Stimulated activated memory B cell treated with anti-CD40 and anti-IgM and Interleukin-4, amounts not matched to agents 10 μg/mL and 1 μg/mL and 100 μg/mL, for 72 hours (primary cell): ENCODE measurements around the gene RPL26.
A peak's percentile ranks its signal among the peaks of the same experiment; 100 is the strongest.
"Not testable (repeated sequence)": the region's sequence is repeated elsewhere in the genome, so short reads cannot be mapped to it uniquely, and the experiment has no call there.

Experiments
- ATAC-seq: fragments of 150-1000 bp; cut with Tn5 transposase; 2 replicates; pipeline ENCODE4 v1.10.0; 2021
- H3K27ac Mint-ChIP-seq: one replicate; pipeline ENCODE4 v1.8.0; 2022; ENCODE audit warnings: mild to moderate bottlenecking, mixed read lengths
- H3K27me3 Mint-ChIP-seq: one replicate; pipeline ENCODE4 v1.8.0; 2022; ENCODE audit warnings: mixed read lengths
- H3K36me3 Mint-ChIP-seq: one replicate; pipeline ENCODE4 v1.8.0; 2022; ENCODE audit warnings: mixed read lengths
- H3K4me1 Mint-ChIP-seq: one replicate; pipeline ENCODE4 v1.8.0; 2022; ENCODE audit warnings: mixed read lengths
- H3K4me3 Mint-ChIP-seq: one replicate; pipeline ENCODE4 v1.8.0; 2022; ENCODE audit warnings: mild to moderate bottlenecking, moderate library complexity, mixed read lengths
- H3K9me3 Mint-ChIP-seq: one replicate; pipeline ENCODE4 v1.8.0; 2022; ENCODE audit warnings: mixed read lengths

Gene RPL26

GRCh38 chr17:8360751-8361150, 22.2 kb downstream of the RPL26 start:
- Mint-ChIP-seq H3K27me3 (no peaks in the 10 kb centered on the region), H3K27ac (no peak overlapping the region), H3K36me3 (peaks cover 7% of the 10 kb centered on the region), H3K4me1 (no peaks in the 10 kb centered on the region), H3K9me3 (no peaks in the 10 kb centered on the region), H3K4me3 (no peak overlapping the region)
- ATAC-seq = no peak

GRCh38 chr17:8360260-8360659, 22.7 kb downstream of the RPL26 start:
- Mint-ChIP-seq H3K36me3 (peaks cover 7% of the 10 kb centered on the region), H3K27me3 (no peaks in the 10 kb centered on the region), H3K9me3 (no peaks in the 10 kb centered on the region), H3K4me1 (no peaks in the 10 kb centered on the region), H3K27ac (no peak overlapping the region), H3K4me3 (no peak overlapping the region)
- ATAC-seq = no peak

GRCh38 chr17:8359769-8360168, 23.2 kb downstream of the RPL26 start:
- no peak overlapping the region for H3K27ac Mint-ChIP-seq
- H3K27me3 Mint-ChIP-seq = no peaks in the 10 kb centered on the region
- ATAC-seq = no peak
- no peaks in the 10 kb centered on the region for H3K9me3 Mint-ChIP-seq
- peaks cover 7% of the 10 kb centered on the region for H3K36me3 Mint-ChIP-seq
- H3K4me3 Mint-ChIP-seq = no peak overlapping the region
- H3K4me1 Mint-ChIP-seq = no peaks in the 10 kb centered on the region

GRCh38 chr17:8357910-8358309, 25.1 kb downstream of the RPL26 start:
- H3K27me3 Mint-ChIP-seq = peaks cover 9% of the 10 kb centered on the region
- H3K27ac Mint-ChIP-seq = no peak overlapping the region
- H3K36me3 Mint-ChIP-seq = peaks cover 7% of the 10 kb centered on the region
- ATAC-seq = no peak
- H3K9me3 Mint-ChIP-seq = no peaks in the 10 kb centered on the region
- no peaks in the 10 kb centered on the region for H3K4me1 Mint-ChIP-seq
- no peak overlapping the region for H3K4me3 Mint-ChIP-seq

- ATAC-seq = no peak
- Mint-ChIP-seq H3K4me3 (no peak overlapping the region), H3K36me3 (peaks cover 7% of the 10 kb centered on the region), H3K4me1 (no peaks in the 10 kb centered on the region), H3K27ac (no peak overlapping the region), H3K27me3 (peaks cover 22% of the 10 kb centered on the region), H3K9me3 (no peaks in the 10 kb centered on the region)
These were observed 28.8 kb downstream of the RPL26 start for GRCh38 chr17:8354236-8354635.

GRCh38 chr17:8353736-8354135, 29.3 kb downstream of the RPL26 start:
- Mint-ChIP-seq H3K9me3 (no peaks in the 10 kb centered on the region), H3K27me3 (peaks cover 22% of the 10 kb centered on the region), H3K4me3 (no peak overlapping the region), H3K36me3 (peaks cover 4% of the 10 kb centered on the region), H3K4me1 (no peaks in the 10 kb centered on the region), H3K27ac (no peak overlapping the region)
- ATAC-seq = no peak

- ATAC-seq = no peak
- H3K36me3 Mint-ChIP-seq = no peaks in the 10 kb centered on the region
- H3K4me3 Mint-ChIP-seq = no peak overlapping the region
- peaks cover 48% of the 10 kb centered on the region for H3K27me3 Mint-ChIP-seq
- H3K9me3 Mint-ChIP-seq = no peaks in the 10 kb centered on the region
- H3K27ac Mint-ChIP-seq = no peak overlapping the region
- H3K4me1 Mint-ChIP-seq = no peaks in the 10 kb centered on the region
These were observed 32.7 kb downstream of the RPL26 start for GRCh38 chr17:8350339-8350738.

GRCh38 chr17:8347001-8347400, 36.0 kb downstream of the RPL26 start:
- not testable (repeated sequence) for H3K27ac Mint-ChIP-seq, H3K4me3 Mint-ChIP-seq, H3K36me3 Mint-ChIP-seq, H3K9me3 Mint-ChIP-seq, ATAC-seq, H3K4me1 Mint-ChIP-seq
- peaks cover 43% of the 10 kb centered on the region for H3K27me3 Mint-ChIP-seq

GRCh38 chr17:8345951-8346665, 36.9 kb downstream of the RPL26 start:
- no peaks in the 10 kb centered on the region for H3K36me3 Mint-ChIP-seq
- no peak overlapping the region for H3K4me3 Mint-ChIP-seq
- no peaks in the 10 kb centered on the region for H3K9me3 Mint-ChIP-seq
- H3K27me3 Mint-ChIP-seq = peaks cover 43% of the 10 kb centered on the region
- H3K27ac Mint-ChIP-seq = no peak overlapping the region
- no peak for ATAC-seq
- no peaks in the 10 kb centered on the region for H3K4me1 Mint-ChIP-seq

GRCh38 chr17:8345052-8345690, 37.8 kb downstream of the RPL26 start:
- no peaks in the 10 kb centered on the region for H3K4me1 Mint-ChIP-seq
- H3K27ac Mint-ChIP-seq = no peak overlapping the region
- H3K9me3 Mint-ChIP-seq = no peaks in the 10 kb centered on the region
- no peak for ATAC-seq
- no peaks in the 10 kb centered on the region for H3K36me3 Mint-ChIP-seq
- no peak overlapping the region for H3K4me3 Mint-ChIP-seq
- peaks cover 38% of the 10 kb centered on the region for H3K27me3 Mint-ChIP-seq

- Mint-ChIP-seq H3K4me3 (no peak overlapping the region), H3K9me3 (no peaks in the 10 kb centered on the region), H3K36me3 (no peaks in the 10 kb centered on the region), H3K4me1 (peaks cover 13% of the 10 kb centered on the region), H3K27ac (no peak overlapping the region), H3K27me3 (peaks cover 15% of the 10 kb centered on the region)
- no peak for ATAC-seq
These were observed 41.5 kb downstream of the RPL26 start for GRCh38 chr17:8341456-8341855.

GRCh38 chr17:8339540-8339939, 43.5 kb downstream of the RPL26 start, which contains the start of gene ODF4:
Gene ODF4 (plus strand): TSS chr17:8339840. CDS start chr17:8340052, 212 bp downstream.
- H3K4me3 Mint-ChIP-seq = no peak within 1 kb of the TSS
- H3K36me3 Mint-ChIP-seq = no peaks in the 10 kb centered on the region
- no peak for ATAC-seq
- no peaks in the 10 kb centered on the region for H3K9me3 Mint-ChIP-seq
- no peak within 1 kb of the TSS for H3K27ac Mint-ChIP-seq
- peaks cover 13% of the 10 kb centered on the region for H3K4me1 Mint-ChIP-seq
- H3K27me3 Mint-ChIP-seq = no peaks in the 10 kb centered on the region

GRCh38 chr17:8338753-8339140, 44.2 kb downstream of the RPL26 start:
- no peak overlapping the region for H3K4me3 Mint-ChIP-seq
- ATAC-seq = no peak

GRCh38 chr17:8337802-8338752, 44.9 kb downstream of the RPL26 start:
- Mint-ChIP-seq H3K27ac (peak overlapping the region; percentile 18), H3K27me3 (peaks cover 10% of the 10 kb centered on the region), H3K4me1 (peaks cover 13% of the 10 kb centered on the region), H3K4me3 (no peak overlapping the region), H3K9me3 (no peaks in the 10 kb centered on the region), H3K36me3 (no peaks in the 10 kb centered on the region)
- ATAC-seq = no peak

More at GRCh38 chr17:8338753-8339140, 44.2 kb downstream of the RPL26 start:
- Mint-ChIP-seq H3K4me1 (peaks cover 13% of the 10 kb centered on the region), H3K36me3 (no peaks in the 10 kb centered on the region), H3K27ac (no peak overlapping the region), H3K9me3 (no peaks in the 10 kb centered on the region), H3K27me3 (peaks cover 3% of the 10 kb centered on the region)

- Mint-ChIP-seq H3K9me3 (no peaks in the 10 kb centered on the region), H3K4me1 (peaks cover 9% of the 10 kb centered on the region), H3K36me3 (no peaks in the 10 kb centered on the region), H3K27me3 (peaks cover 41% of the 10 kb centered on the region), H3K4me3 (no peak overlapping the region), H3K27ac (no peak overlapping the region)
- ATAC-seq = no peak
These were observed 49.7 kb downstream of the RPL26 start for GRCh38 chr17:8333281-8333680.
